AG04450 (cell line): ENCODE data around the gene ENTPD8. TPM values are rescaled to one million over a fixed set of nuclear protein-coding genes. Genes with fewer than 3 reads are reported as not detected.

Experiments used
- CTCF ChIA-PET: fragments of 300-600, 350-600 bp; formaldehyde crosslinking; extraction: SDS; loops from one replicate; lab custom pipeline; 2022; ENCODE audit warnings: antibody characterized with exemption, inconsistent platforms; lab: Charles Lee
- POLR2A ChIA-PET: fragments of 350-600 bp; formaldehyde crosslinking; extraction: SDS; loops from one replicate; lab custom pipeline; 2021; ENCODE audit warnings: antibody characterized with exemption, inconsistent platforms; lab: Yijun Ruan, JAX
- DNase-seq: peaks from one replicate; pipeline ENCODE4 v3.0.0-alpha.2; 2011; ENCODE audit warnings: low read depth, low spot score
- H3K27ac ChIP-seq: one replicate; pipeline ENCODE4 v1.5.1; 2012; ENCODE audit warnings: low read depth, low read length, control low read depth
- H3K27me3 ChIP-seq: one replicate; pipeline ENCODE4 v1.6.0; 2012; ENCODE audit warnings: low read length; ENCODE audit not compliant: control insufficient read depth, insufficient read depth
- H3K4me3 ChIP-seq: 2 replicates; pipeline ENCODE4 v1.5.1; 2011; ENCODE audit warnings: mild to moderate bottlenecking, low read depth, low read length, control low read depth
- H3K9me3 ChIP-seq: 2 replicates; pipeline ENCODE4 v1.5.1; 2012; ENCODE audit warnings: low read length; ENCODE audit not compliant: control insufficient read depth, insufficient read depth
- polyA minus RNA-seq: library from RNA; depleted of rRNA, polyadenylated mRNA; stranded (reverse); fragments of >200 nt; gene quantifications from 2 replicates; pipeline ENCODE4 v1.2.3, GENCODE V29; 2011; rRNA and poly(A)+ RNA removed
- polyA plus RNA-seq: library from polyadenylated mRNA; depleted of rRNA; stranded (reverse); fragments of >200 nt; gene quantifications from 2 replicates; pipeline ENCODE4 v1.2.3, GENCODE V29; 2011; rRNA removed
- TF ChIP-seq, protein P1 (sequence below): IDR thresholded peaks from 2 replicates; pipeline ENCODE4 v1.5.1; 2011; ENCODE audit warnings: low read depth, low read length, control low read depth, inconsistent platforms

ENTPD8 gene, protein sequence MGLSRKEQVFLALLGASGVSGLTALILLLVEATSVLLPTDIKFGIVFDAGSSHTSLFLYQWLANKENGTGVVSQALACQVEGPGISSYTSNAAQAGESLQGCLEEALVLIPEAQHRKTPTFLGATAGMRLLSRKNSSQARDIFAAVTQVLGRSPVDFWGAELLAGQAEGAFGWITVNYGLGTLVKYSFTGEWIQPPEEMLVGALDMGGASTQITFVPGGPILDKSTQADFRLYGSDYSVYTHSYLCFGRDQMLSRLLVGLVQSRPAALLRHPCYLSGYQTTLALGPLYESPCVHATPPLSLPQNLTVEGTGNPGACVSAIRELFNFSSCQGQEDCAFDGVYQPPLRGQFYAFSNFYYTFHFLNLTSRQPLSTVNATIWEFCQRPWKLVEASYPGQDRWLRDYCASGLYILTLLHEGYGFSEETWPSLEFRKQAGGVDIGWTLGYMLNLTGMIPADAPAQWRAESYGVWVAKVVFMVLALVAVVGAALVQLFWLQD
- polyA plus RNA-seq (not detected in 2 replicates), polyA minus RNA-seq (not detected in 2 replicates)

DNA sequence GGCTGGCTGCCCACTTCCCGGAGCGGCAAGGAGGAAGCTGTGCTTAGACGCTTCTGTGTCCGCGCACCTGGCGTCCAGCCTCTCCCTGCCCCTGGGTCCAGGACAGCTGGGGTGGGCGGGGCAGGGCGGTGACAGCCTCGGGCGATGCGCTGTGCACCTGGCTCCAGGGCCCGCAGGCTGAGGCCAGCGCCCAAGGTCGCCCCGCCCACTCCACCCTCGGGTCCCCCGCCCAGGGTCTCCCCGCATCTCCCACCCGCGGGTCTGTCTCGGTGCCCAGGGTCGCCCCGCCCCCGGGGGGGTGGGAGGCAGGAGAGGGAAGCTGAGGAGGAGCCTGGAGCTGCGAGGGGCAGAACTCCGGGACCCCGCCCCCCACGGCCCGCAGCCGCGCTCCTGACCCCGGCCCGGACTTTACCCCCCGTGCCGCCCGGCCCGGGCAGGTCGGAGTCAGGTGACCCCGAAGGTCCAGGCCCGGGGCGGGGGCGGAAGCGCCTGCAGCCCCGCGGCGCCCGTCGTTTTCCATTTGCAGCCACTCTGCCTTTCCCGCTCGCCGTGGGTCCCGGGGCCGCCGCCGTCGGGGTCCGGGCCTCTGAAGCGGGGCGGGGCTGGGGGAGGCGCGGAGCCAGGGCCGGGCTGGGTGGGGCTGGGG, at the start of gene ENTPD8:
ENTPD8 (minus strand) TSS at position 69 of the 646 bp plus-strand sequence. CDS start 3,072 bp downstream, outside the sequence.
- Histone ChIP-seq H3K9me3 (no peaks in the 10 kb centered on the region; the same call in 1 of the 2 replicates), H3K27ac (no peak within 1 kb of the TSS), H3K4me3 (peak within 1 kb of the TSS; percentile 32; the same call in 1 of the 2 replicates), H3K27me3 (peaks cover 7% of the 10 kb centered on the region)
- POLR2A ChIA-PET = no interaction called here
- TF ChIP-seq, protein P1, sequence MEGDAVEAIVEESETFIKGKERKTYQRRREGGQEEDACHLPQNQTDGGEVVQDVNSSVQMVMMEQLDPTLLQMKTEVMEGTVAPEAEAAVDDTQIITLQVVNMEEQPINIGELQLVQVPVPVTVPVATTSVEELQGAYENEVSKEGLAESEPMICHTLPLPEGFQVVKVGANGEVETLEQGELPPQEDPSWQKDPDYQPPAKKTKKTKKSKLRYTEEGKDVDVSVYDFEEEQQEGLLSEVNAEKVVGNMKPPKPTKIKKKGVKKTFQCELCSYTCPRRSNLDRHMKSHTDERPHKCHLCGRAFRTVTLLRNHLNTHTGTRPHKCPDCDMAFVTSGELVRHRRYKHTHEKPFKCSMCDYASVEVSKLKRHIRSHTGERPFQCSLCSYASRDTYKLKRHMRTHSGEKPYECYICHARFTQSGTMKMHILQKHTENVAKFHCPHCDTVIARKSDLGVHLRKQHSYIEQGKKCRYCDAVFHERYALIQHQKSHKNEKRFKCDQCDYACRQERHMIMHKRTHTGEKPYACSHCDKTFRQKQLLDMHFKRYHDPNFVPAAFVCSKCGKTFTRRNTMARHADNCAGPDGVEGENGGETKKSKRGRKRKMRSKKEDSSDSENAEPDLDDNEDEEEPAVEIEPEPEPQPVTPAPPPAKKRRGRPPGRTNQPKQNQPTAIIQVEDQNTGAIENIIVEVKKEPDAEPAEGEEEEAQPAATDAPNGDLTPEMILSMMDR = no peak
- CTCF ChIA-PET = interaction anchor here (1.0 kb wide), 1 partner anchor 19 kb away, joined by 5 read pairs; the partner anchor contains the start of gene EXD3
- no peak for DNase-seq

DNA sequence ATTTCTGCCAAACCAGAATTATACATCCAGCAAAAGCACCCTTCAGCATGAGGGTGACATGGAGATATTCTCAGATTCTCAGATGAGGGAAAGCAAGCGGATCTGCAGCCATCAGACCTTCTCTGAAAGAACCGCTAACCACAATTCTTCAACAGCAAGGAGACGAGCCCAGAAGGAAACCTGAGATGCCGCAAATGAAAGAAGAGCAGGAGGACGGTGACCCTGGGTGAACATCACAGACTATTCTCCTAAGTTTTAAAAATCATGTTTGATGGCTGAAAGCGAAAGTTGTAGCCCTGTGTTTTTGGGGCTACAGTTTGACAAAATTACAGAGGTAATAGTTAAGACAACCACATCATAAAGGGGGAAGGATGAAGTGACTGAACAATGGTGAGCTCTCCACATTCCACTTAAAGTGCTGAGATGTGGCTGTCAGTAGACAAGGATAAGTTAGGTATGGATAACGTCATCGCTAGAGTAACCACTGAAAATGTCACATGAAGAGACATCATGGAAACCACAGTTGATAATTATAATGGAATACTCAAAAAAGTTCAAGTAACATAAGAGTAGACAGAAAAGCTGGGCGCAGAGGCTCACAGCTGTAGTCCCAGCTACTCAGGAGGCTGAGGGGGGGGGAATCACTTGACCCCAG, 49.5 kb upstream of the ENTPD8 start:
- CTCF ChIA-PET = interaction anchor here (0.6 to 1.5 kb wide), 2 partner anchors 23 to 47 kb away, joined by 3 to 4 read pairs; no protein-coding TSS in a partner anchor
- peaks cover 25% of the 10 kb centered on the region for H3K27me3 ChIP-seq
- no peak for DNase-seq
- POLR2A ChIA-PET = interaction anchor here (0.6 kb wide), 1 partner anchor 59 kb away, joined by 3 read pairs; the partner anchor contains the start of gene PNPLA7
- H3K9me3 ChIP-seq = peaks cover 20% of the 10 kb centered on the region
- no peak overlapping the region for H3K4me3 ChIP-seq
- TF ChIP-seq, protein P1 = no peak
- no peak overlapping the region for H3K27ac ChIP-seq

- TF ChIP-seq, protein P1 = no peak
- peaks cover 26% of the 10 kb centered on the region for H3K27me3 ChIP-seq
- no peak overlapping the region for H3K4me3 ChIP-seq
- no peak overlapping the region for H3K27ac ChIP-seq
- no peak for DNase-seq
- ChIA-PET POLR2A (no interaction called here), CTCF (no interaction called here)
- H3K9me3 ChIP-seq = peaks cover 12% of the 10 kb centered on the region
Measured at GRCh38 chr9:137488906-137489305, 47.7 kb upstream of the ENTPD8 start.

DNA sequence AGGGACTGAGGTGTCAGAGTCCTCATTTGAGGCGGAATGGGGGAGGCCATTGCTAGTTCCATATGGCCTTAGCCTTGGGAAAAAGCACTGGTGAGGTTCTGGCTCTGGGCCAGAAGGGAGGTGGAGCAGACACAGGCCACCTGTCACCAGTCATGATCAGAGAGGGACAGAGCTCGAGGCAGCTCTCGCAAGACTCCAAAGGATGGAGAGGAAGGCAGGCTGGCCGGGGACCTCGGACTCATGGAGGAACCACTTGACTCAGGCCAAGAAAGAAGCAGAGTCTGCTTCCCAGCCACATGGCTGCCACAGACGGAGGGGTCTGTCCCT, 47.1 kb upstream of the ENTPD8 start:
- CTCF ChIA-PET = no interaction called here
- H3K27me3 ChIP-seq = peaks cover 26% of the 10 kb centered on the region
- DNase-seq = no peak
- TF ChIP-seq, protein P1 = no peak
- H3K9me3 ChIP-seq = peaks cover 6% of the 10 kb centered on the region
- POLR2A ChIA-PET = interaction anchor here (0.5 kb wide), 1 partner anchor 36 kb away, joined by 3 read pairs; no protein-coding TSS in a partner anchor
- no peak overlapping the region for H3K27ac ChIP-seq
- no peak overlapping the region for H3K4me3 ChIP-seq
